ENCODE data around the gene KLK15.

KLK15 gene

GRCh38 chr19:50833117-50833801, at the start of gene KLK15:
Gene KLK15, minus strand, starts transcription at chr19:50833574. Its CDS starts 2,082 bp downstream, at chr19:50831492.
- no peak for DNase-seq

GRCh38 chr19:50882188-50882587, 48.8 kb upstream of the KLK15 start:
- no peak for DNase-seq

DNA sequence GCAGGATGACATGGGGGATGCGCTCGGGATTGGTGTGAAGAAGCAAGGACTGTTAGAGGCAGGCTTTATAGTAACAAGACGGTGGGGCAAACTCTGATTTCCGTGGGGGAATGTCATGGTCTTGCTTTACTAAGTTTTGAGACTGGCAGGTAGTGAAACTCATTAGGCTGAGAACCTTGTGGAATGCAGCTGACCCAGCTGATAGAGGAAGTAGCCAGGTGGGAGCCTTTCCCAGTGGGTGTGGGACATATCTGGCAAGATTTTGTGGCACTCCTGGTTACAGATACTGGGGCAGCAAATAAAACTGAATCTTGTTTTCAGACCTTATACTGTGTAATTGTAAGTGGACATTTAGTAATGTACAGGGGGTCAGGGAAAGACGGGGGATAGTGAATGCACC, 46.9 kb upstream of the KLK15 start:
- no peak for DNase-seq

DNA sequence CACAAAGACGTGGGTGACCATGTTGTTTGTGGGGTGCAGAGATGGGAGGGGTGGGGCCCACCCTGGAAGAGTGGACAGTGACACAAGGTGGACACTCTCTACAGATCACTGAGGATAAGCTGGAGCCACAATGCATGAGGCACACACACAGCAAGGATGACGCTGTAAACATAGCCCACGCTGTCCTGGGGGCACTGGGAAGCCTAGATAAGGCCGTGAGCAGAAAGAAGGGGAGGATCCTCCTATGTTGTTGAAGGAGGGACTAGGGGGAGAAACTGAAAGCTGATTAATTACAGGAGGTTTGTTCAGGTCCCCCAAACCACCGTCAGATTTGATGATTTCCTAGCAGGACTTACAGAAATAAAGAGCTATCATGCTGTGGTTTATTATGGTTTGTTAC, 45.5 kb upstream of the KLK15 start:
- no peak for DNase-seq

GRCh38 chr19:50877338-50877737, 44.0 kb upstream of the KLK15 start:
- DNase-seq, result no peak

- DNase-seq, result no peak
Measured at GRCh38 chr19:50876456-50876855, 43.1 kb upstream of the KLK15 start.

DNA sequence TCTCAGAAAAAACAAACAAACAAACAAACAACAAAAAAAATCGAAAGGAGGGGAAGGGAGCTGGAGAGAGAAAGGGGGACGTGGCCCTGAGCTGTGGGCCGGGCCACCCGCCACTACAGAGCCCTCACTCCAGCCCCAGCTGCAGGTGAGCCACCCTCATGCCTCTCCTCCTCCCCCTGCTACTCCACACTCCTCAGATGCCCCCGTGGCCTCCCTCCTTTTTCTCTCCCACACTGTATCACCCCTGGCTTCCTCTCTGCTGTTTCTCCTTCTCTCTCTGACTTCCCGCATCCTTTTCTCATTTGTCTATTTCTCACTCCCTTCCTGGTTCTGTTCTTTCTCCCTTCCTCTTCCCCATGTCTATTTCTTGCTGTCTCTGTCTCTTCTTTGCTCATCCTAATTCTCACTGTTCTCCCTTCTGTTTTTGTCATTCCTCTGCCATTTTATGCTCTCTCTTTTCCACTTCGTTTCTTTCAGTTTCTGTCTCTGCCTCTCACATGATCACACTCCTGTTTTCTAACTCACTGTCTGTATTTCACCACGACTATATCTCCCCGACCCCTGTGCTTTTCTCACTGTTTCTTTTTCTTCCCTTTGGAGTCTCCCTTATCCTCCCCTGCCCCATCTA, 42.5 kb upstream of the KLK15 start:
- no peak for DNase-seq

GRCh38 chr19:50874211-50874610, 40.8 kb upstream of the KLK15 start:
- DNase-seq, result no peak

GRCh38 chr19:50873056-50873455, 39.7 kb upstream of the KLK15 start, which contains the start of gene KLK2:
Gene KLK2, plus strand, starts transcription at chr19:50873439. Its CDS starts 35 bp downstream, at chr19:50873474.
- no peak for DNase-seq

DNA sequence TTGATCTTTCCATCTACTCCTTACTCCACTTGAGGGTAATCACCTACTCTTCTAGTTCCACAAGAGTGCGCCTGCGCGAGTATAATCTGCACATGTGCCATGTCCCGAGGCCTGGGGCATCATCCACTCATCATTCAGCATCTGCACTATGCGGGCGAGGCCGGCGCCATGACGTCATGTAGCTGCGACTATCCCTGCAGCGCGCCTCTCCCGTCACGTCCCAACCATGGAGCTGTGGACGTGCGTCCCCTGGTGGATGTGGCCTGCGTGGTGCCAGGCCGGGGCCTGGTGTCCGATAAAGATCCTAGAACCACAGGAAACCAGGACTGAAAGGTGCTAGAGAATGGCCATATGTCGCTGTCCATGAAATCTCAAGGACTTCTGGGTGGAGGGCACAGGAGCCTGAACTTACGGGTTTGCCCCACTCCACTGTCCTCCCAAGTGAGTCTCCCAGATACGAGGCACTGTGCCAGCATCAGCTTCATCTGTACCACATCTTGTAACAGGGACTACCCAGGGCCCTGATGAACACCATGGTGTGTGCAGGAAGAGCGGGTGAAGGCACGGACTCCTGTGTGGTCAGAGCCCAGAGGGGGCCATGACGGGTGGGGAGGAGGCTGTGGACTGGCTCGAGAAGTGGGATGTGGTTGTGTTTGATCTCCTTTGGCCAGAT, 37.2 kb upstream of the KLK15 start:
- DNase-seq, result no peak

DNA sequence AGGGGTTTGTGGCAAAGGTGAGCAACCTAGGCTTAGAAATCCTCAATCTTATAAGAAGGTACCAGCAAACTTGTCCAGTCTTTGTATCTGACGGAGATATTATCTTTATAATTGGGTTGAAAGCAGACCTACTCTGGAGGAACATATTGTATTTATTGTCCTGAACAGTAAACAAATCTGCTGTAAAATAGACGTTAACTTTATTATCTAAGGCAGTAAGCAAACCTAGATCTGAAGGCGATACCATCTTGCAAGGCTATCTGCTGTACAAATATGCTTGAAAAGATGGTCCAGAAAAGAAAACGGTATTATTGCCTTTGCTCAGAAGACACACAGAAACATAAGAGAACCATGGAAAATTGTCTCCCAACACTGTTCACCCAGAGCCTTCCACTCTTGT, 36.1 kb upstream of the KLK15 start:
- DNase-seq, result no peak

DNA sequence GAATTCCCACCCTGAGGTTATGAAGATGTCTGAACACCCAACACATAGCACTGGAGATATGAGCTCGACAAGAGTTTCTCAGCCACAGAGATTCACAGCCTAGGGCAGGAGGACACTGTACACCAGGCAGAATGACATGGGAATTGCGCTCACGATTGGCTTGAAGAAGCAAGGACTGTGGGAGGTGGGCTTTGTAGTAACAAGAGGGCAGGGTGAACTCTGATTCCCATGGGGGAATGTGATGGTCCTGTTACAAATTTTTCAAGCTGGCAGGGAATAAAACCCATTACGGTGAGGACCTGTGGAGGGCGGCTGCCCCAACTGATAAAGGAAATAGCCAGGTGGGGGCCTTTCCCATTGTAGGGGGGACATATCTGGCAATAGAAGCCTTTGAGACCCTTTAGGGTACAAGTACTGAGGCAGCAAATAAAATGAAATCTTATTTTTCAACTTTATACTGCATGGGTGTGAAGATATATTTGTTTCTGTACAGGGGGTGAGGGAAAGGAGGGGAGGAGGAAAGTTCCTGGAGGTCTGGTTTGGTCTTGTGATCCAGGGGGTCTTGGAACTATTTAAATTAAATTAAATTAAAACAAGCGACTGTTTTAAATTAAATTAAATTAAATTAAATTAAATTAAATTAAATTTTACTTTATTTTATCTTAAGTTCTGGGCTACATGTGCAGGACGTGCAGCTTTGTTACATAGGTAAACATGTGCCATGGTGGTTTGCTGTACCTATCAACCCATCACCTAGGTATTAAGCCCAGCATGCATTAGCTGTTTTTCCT, 28.3 kb upstream of the KLK15 start:
- DNase-seq, result no peak

DNA sequence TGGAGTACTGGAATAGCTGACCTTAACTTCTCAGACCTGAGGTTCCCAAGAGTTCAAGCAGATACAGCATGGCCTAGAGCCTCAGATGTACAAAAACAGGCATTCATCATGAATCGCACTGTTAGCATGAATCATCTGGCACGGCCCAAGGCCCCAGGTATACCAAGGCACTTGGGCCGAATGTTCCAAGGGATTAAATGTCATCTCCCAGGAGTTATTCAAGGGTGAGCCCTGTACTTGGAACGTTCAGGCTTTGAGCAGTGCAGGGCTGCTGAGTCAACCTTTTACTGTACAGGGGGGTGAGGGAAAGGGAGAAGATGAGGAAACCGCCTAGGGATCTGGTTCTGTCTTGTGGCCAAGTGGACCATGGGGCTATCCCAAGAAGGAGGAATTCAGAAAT, 27.6 kb upstream of the KLK15 start:
- no peak for DNase-seq

DNA sequence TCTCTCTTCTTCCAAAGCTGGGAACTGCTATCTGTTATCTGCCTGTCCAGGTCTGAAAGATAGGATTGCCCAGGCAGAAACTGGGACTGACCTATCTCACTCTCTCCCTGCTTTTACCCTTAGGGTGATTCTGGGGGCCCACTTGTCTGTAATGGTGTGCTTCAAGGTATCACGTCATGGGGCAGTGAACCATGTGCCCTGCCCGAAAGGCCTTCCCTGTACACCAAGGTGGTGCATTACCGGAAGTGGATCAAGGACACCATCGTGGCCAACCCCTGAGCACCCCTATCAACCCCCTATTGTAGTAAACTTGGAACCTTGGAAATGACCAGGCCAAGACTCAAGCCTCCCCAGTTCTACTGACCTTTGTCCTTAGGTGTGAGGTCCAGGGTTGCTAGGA, 26.5 kb upstream of the KLK15 start:
- DNase-seq, result no peak

DNA sequence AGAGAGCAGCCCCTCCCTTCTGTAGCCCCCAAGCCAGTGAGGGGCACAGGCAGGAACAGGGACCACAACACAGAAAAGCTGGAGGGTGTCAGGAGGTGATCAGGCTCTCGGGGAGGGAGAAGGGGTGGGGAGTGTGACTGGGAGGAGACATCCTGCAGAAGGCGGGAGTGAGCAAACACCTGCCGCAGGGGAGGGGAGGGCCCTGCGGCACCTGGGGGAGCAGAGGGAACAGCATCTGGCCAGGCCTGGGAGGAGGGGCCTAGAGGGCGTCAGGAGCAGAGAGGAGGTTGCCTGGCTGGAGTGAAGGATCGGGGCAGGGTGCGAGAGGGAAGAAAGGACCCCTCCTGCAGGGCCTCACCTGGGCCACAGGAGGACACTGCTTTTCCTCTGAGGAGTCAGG, 25.5 kb upstream of the KLK15 start:
- DNase-seq, result no peak

DNA sequence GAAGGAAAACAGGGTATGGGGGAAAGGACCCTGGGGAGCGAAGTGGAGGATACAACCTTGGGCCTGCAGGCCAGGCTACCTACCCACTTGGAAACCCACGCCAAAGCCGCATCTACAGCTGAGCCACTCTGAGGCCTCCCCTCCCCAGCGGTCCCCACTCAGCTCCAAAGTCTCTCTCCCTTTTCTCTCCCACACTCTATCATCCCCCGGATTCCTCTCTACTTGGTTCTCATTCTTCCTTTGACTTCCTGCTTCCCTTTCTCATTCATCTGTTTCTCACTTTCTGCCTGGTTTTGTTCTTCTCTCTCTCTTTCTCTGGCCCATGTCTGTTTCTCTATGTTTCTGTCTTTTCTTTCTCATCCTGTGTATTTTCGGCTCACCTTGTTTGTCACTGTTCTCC, 24.0 kb upstream of the KLK15 start:
- DNase-seq, result no peak

DNA sequence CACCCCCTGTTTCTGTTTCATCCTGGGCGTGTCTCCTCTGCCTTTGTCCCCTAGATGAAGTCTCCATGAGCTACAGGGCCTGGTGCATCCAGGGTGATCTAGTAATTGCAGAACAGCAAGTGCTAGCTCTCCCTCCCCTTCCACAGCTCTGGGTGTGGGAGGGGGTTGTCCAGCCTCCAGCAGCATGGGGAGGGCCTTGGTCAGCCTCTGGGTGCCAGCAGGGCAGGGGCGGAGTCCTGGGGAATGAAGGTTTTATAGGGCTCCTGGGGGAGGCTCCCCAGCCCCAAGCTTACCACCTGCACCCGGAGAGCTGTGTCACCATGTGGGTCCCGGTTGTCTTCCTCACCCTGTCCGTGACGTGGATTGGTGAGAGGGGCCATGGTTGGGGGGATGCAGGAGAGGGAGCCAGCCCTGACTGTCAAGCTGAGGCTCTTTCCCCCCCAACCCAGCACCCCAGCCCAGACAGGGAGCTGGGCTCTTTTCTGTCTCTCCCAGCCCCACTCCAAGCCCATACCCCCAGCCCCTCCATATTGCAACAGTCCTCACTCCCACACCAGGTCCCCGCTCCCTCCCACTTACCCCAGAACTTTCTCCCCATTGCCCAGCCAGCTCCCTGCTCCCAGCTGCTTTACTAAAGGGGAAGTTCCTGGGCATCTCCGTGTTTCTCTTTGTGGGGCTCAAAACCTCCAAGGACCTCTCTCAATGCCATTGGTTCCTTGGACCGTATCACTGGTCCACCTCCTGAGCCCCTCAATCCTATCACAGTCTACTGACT, 21.4 kb upstream of the KLK15 start, which contains the start of gene KLK3:
Gene KLK3, plus strand, starts transcription at position 280 of the 775 bp plus-strand sequence. Its CDS starts 41 bp downstream, at position 321.
- DNase-seq, result no peak

DNA sequence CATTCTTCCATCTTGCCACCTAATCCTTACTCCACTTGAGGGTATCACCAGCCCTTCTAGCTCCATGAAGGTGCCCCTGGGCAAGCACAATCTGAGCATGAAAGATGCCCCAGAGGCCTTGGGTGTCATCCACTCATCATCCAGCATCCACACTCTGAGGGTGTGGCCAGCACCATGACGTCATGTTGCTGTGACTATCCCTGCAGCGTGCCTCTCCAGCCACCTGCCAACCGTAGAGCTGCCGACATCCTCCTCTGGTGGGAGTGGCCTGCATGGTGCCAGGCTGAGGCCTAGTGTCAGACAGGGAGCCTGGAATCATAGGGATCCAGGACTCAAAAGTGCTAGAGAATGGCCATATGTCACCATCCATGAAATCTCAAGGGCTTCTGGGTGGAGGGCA, 18.2 kb upstream of the KLK15 start:
- no peak for DNase-seq

- no peak for DNase-seq
Measured at GRCh38 chr19:50850738-50851137, 17.4 kb upstream of the KLK15 start.

DNA sequence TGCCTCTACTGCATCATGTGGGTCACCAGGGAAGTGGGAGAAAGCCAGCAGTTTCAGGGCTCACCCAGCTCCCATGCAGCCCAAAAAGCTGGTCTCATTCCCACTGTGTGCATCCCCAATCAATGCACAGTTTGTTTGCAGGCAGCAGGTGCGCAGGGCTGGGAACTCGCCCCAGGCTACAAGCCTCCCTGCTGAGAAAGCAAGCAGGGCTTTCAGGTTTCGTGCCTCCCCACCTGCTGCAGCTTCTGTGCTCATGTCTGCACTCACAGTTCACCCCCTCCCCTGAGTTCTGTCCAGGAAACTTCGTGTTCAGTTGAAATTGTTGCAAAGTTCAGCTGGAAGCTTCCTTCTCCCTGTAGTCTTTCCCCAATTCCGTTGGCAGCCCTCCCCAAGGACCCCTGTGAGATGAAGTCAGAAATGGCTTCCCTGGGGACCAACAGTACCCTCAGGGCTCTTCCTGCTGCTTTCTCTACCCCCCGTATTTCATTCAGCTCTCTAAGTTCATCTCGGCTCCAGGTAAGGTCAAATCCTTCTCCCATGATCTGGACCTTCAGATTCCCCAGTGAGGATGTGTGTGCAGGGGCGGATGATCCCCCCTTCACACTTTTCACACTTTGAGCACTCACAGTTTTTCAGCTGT, 11.0 kb upstream of the KLK15 start:
- no peak for DNase-seq

DNA sequence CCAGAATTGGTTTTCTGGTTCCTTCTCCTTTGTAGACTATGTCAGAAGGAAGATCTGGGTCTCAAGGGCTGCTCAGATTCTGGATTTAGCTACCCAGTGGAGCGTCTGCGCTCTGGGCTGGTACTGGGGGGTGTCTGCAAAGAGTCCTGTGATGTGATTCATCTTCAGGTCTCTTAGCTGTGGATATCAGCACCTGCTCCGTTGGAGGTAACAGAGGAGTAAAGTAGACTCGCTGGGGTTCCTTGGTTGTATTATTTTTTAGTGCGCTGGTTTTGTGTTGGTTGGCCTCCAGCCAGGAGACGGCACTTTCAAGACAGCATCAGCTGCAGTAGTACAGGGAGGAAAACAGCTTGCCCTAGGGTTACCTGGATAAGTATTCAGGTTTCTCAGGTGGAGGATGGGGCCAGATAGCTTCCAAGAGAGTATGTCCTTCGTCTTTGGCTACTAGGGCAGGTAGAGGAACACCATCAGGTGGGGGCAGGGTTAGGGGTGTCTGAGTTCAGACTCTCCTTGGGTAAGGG, 10.4 kb upstream of the KLK15 start:
- no peak for DNase-seq

GRCh38 chr19:50843205-50843604, 9.8 kb upstream of the KLK15 start:
- no peak for DNase-seq
